AG09309 (cell line): ENCODE results near the gene BCAP31.
"Not testable (repeated sequence)": the region's sequence is repeated elsewhere in the genome, so short reads cannot be mapped to it uniquely, and the experiment has no call there.

Experiments
- DNase-seq: peaks from one replicate; pipeline ENCODE4 v3.0.0-alpha.2; 2010; ENCODE audit warnings: low read depth
- H3K4me3 ChIP-seq: 2 replicates; pipeline ENCODE4 v1.5.1; 2011; ENCODE audit warnings: mild to moderate bottlenecking, low read depth, low read length, moderate library complexity; ENCODE audit not compliant: control insufficient read depth
- CTCF ChIP-seq: IDR thresholded peaks from 2 replicates; pipeline ENCODE4 v1.5.1; 2011; ENCODE audit warnings: mild to moderate bottlenecking, low read depth, low read length, inconsistent platforms; ENCODE audit not compliant: insufficient read depth, control insufficient read depth; ENCODE audit errors: missing control alignments

BCAP31 gene

GRCh38 chrX:153707406-153707805, 16.8 kb downstream of the BCAP31 start:
- no peak overlapping the region for H3K4me3 ChIP-seq
- TF ChIP-seq CTCF, result no peak

DNA sequence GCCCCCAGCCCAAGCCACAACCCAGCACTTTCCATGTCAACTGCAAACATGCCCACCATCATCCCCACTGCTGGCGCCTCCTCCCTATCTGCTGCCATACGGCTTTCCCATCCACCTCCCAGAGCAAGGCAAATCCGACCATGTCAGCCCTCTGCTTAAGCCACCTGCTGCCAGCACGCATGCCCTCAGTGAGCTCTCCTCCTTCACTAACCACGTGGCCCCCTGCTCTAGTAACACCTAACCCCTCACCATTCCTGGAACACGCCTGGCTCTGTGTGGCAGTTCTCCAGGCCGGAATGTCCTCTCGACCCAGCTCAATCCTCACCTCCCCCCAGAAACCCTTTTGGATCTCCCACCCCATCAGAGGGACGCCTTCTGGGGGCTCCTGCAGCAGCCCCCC, 17.4 kb downstream of the BCAP31 start:
- no peak for TF ChIP-seq CTCF
- no peak for DNase-seq

More at GRCh38 chrX:153707406-153707805, 16.8 kb downstream of the BCAP31 start:
- DNase-seq, result no peak

GRCh38 chrX:153705403-153706060, 18.7 kb downstream of the BCAP31 start:
- not testable (repeated sequence) for H3K4me3 ChIP-seq, DNase-seq

More for the DNA sequence above, 17.4 kb downstream of the BCAP31 start:
- no peak overlapping the region for H3K4me3 ChIP-seq

DNA sequence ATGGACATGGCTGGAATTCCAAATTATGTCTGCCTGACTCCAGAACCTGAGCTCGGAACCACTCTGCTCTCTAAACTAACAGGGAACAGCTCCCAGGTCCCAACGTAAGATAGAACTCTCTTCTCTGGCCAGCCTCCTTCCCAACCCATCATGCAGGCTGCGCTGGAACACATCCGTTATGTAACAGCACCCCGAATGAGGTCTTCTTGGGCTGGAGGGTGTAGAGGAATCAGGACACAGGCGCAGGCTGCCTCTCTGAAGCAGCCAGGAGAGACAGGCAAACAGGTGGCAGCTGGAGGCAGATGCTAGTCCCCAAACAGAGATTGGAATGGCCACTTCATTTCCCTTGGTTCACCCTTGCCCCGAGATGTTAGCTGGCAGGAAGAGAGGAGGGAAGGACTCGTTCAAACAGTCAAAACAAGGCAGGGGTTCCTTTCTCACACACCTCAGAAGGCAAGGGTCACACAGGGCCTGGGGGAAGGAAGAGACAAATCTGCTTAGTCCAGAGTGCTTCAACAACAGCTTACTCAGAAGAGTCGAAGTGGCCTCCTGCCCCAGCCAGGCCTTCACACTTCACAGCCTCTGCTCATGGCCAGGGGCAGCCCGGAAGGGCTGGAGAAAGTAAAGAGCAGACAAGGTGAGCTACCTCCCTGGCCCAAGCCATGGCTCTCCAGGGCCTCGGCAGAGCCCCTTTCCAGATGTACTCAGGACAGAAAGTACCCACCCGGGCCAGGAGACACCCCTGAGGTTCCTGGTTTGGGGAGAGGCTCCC, 19.4 kb downstream of the BCAP31 start:
- DNase-seq, result not testable (repeated sequence)

DNA sequence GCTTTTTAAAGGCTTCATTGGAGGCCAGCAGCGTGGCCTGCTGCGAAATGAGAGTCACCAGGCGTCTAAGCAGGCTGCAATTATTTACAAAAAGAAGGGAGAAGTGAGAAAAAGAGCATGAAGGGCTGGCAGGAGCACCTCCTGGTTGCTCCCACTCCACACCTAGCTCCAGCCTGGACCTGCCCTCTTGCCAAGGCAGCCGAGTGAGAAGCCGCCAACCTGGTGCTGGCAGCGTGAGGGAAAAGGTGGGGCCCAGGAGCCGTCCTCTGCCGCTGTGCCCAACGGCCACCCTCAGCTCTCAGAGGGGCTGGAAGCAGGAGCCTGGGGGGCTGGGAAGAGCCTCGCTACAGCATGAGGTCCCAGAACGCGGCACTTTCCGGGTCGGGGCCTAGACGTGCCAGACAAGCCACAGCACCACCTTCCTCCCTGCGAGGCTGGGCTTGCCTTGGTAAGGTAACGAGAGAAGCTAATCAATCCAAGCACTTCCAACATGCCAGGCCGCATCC, 20.1 kb downstream of the BCAP31 start:
- no peak for DNase-seq
- no peak for TF ChIP-seq CTCF

More for the DNA sequence above, 19.4 kb downstream of the BCAP31 start:
- H3K4me3 ChIP-seq, result not testable (repeated sequence)

DNA sequence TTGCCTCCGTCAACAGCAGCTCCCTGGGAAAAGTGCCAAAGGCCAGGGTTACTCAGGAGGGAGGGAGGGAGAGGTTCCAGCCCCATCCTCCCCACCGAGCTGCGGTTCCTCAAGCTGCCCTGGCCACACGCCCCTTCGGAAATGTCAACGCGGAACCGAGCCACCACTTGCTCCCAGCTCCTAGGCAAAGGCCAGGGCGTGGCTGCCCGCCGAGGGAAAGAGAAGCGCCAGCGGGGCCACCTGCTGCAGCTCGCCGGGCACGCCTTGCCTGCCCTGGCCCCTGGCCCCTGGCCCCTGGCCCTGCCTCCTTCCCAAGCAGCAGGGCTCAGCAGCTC, 21.2 kb downstream of the BCAP31 start:
- no peak overlapping the region for H3K4me3 ChIP-seq
- TF ChIP-seq CTCF, result no peak
- DNase-seq, result no peak

More for the DNA sequence above, 20.1 kb downstream of the BCAP31 start:
- H3K4me3 ChIP-seq, result no peak overlapping the region

GRCh38 chrX:153702336-153703035, 21.7 kb downstream of the BCAP31 start:
- TF ChIP-seq CTCF, result no peak
- DNase-seq, result no peak
- no peak overlapping the region for H3K4me3 ChIP-seq
